KMS-11 (cell line): ENCODE measurements around the gene MAP2K7.

ENCODE experiments used
- H2AFZ ChIP-seq: fragments of 200-600 bp; sonication (generic); 2 replicates; pipeline ENCODE4 v1.6.1; 2016; ENCODE audit warnings: antibody characterized with exemption, mixed run types, low read depth
- H3K27ac ChIP-seq: fragments of 200-600 bp; sonication (generic); 2 replicates; pipeline ENCODE4 v1.6.1; 2016; ENCODE audit warnings: mild to moderate bottlenecking, mixed run types
- H3K27me3 ChIP-seq: fragments of 200-600 bp; sonication (generic); 2 replicates; pipeline ENCODE4 v1.6.1; 2017; ENCODE audit warnings: mild to moderate bottlenecking, low read depth, mixed run types, moderate library complexity; ENCODE audit not compliant: insufficient read depth
- H3K36me3 ChIP-seq: fragments of 200-600 bp; sonication (generic); 2 replicates; pipeline ENCODE4 v1.6.1; 2017; ENCODE audit warnings: mild to moderate bottlenecking, mixed run types; ENCODE audit not compliant: insufficient read depth
- H3K4me1 ChIP-seq: fragments of 200-600 bp; sonication (generic); 2 replicates; pipeline ENCODE4 v1.6.1; 2016; ENCODE audit warnings: mild to moderate bottlenecking, low read depth, mixed run types; ENCODE audit not compliant: poor library complexity, severe bottlenecking
- H3K4me2 ChIP-seq: fragments of 200-600 bp; sonication (generic); 2 replicates; pipeline ENCODE4 v1.7.0; 2016; ENCODE audit warnings: mild to moderate bottlenecking, mixed run types
- H3K4me3 ChIP-seq: fragments of 200-600 bp; sonication (generic); IDR thresholded peaks from 2 replicates; pipeline ENCODE4 v1.6.1; 2017; ENCODE audit warnings: low read depth, low read length, mixed read lengths; ENCODE audit not compliant: insufficient read depth
- H3K79me2 ChIP-seq: fragments of 200-600 bp; sonication (generic); 2 replicates; pipeline ENCODE4 v1.6.1; 2016; ENCODE audit warnings: low read depth, mixed run types; ENCODE audit not compliant: insufficient read depth
- H3K9ac ChIP-seq: fragments of 200-600 bp; sonication (generic); 2 replicates; pipeline ENCODE4 v1.6.1; 2016; ENCODE audit warnings: mild to moderate bottlenecking, mixed run types
- H4K20me1 ChIP-seq: fragments of 200-600 bp; sonication (generic); 2 replicates; pipeline ENCODE4 v1.6.1; 2016; ENCODE audit warnings: mild to moderate bottlenecking, mixed run types; ENCODE audit not compliant: insufficient read depth
- TF ChIP-seq, protein P1 (sequence below): fragments of 200-600 bp; sonication (generic); conservative IDR thresholded peaks from 2 replicates; pipeline ENCODE4 v1.6.1; 2017; ENCODE audit warnings: low read depth, mild to moderate bottlenecking, antibody characterized with exemption, low read length, moderate library complexity, mixed read lengths

MAP2K7 gene

GRCh38 chr19:7910321-7911161 lies 6.9 kb downstream of the MAP2K7 start:
- Histone ChIP-seq H3K27me3 (peaks cover 2% of the 10 kb centered on the region; the same call in 1 of the 2 replicates), H4K20me1 (no peaks in the 10 kb centered on the region), H3K4me2 (no peak overlapping the region), H3K36me3 (no peaks in the 10 kb centered on the region), H2AFZ (no peak overlapping the region), H3K79me2 (peaks cover 16% of the 10 kb centered on the region), H3K4me3 (no peak overlapping the region), H3K4me1 (no peaks in the 10 kb centered on the region), H3K27ac (no peak overlapping the region), H3K9ac (no peak overlapping the region)
- TF ChIP-seq, protein P1, sequence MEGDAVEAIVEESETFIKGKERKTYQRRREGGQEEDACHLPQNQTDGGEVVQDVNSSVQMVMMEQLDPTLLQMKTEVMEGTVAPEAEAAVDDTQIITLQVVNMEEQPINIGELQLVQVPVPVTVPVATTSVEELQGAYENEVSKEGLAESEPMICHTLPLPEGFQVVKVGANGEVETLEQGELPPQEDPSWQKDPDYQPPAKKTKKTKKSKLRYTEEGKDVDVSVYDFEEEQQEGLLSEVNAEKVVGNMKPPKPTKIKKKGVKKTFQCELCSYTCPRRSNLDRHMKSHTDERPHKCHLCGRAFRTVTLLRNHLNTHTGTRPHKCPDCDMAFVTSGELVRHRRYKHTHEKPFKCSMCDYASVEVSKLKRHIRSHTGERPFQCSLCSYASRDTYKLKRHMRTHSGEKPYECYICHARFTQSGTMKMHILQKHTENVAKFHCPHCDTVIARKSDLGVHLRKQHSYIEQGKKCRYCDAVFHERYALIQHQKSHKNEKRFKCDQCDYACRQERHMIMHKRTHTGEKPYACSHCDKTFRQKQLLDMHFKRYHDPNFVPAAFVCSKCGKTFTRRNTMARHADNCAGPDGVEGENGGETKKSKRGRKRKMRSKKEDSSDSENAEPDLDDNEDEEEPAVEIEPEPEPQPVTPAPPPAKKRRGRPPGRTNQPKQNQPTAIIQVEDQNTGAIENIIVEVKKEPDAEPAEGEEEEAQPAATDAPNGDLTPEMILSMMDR: no peak

DNA sequence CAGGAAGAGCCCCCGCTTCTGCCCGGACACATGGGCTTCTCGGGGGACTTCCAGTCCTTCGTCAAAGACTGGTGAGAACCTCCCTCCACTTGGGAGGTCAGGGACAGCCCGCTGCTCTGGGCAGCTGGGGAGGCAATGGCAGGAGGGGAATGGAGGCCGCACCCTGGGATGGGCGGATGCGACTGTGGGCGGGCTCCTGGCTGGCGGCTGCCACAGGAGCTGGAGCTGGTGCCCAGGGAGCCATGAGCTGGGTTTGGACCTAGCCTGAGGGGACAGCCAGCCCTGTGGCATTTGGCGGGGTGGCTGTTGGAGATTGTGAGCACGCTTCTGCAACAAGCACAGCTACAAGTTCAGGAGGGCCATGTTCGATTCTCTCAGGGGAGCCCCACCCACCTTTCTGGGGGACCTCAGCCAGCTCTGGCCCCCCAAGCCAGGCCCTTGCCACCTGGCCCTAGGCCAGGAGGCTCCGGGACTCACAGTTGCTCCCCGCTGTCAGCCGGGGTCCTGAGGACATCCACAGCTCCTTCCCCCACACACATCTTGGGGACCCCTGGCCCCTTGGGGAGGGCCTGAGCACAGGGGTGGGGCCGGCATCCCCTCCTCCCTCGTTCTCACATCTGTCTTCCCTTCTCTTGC lies 7.9 kb downstream of the MAP2K7 start:
- Histone ChIP-seq H3K27me3 (peaks cover 9% of the 10 kb centered on the region), H3K27ac (no peak overlapping the region), H3K36me3 (no peaks in the 10 kb centered on the region), H3K4me3 (no peak overlapping the region), H2AFZ (no peak overlapping the region), H3K9ac (no peak overlapping the region), H3K79me2 (peaks cover 5% of the 10 kb centered on the region), H3K4me1 (no peaks in the 10 kb centered on the region), H3K4me2 (no peak overlapping the region), H4K20me1 (no peaks in the 10 kb centered on the region)
- TF ChIP-seq, protein P1: no peak

GRCh38 chr19:7912144-7912696 lies 8.5 kb downstream of the MAP2K7 start:
- Histone ChIP-seq H3K4me2 (no peak overlapping the region), H3K9ac (no peak overlapping the region), H3K27ac (no peak overlapping the region), H3K27me3 (peaks cover 14% of the 10 kb centered on the region), H3K36me3 (no peaks in the 10 kb centered on the region), H4K20me1 (no peaks in the 10 kb centered on the region), H2AFZ (no peak overlapping the region), H3K4me1 (no peaks in the 10 kb centered on the region), H3K79me2 (no peaks in the 10 kb centered on the region; the same call in 1 of the 2 replicates), H3K4me3 (no peak overlapping the region)
- TF ChIP-seq, protein P1: no peak

DNA sequence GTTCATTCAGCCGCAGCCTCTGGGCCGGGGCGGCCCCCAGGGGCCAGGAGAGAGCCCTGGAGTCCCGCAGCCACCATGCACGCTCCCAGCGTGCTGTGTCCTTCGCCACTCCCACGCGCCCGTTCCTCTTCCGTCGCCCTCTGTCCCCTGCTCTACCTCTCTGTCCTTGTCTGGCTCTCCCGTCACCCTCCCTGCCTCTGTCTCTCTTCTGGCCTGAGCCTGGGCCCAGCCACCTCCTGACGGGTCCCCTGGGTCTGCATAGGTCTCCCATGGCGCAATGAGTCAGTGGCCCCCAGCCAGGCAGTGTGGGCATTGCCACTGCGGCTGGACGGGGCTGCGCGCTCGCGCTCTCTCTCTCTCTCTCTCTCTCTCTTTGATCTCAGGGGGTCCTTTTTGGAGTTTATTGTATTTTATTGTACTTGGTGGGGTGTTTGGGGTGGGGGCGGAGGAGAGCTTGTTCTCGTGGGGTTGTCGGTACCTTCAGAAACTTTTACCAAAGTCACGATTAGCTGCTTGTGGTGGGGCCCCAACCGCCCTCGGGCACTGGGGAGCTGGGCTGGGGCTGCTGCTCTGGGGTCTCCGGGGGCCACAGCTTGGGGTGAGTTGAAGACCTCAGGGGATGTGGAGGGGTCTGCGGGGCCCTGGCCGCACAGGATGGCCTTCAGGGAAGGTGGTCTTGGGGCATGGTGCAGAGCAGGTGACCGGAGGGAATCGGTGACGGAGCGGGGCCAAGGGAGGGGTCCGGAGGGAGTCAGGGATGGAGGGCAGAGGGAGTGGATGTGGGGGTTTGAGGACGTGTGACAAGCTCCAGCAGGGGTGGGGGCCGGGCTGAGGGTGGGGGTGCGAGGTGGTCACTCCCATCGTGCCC lies 9.3 kb downstream of the MAP2K7 start:
- Histone ChIP-seq H3K9ac (no peak overlapping the region), H3K4me2 (no peak overlapping the region), H3K79me2 (no peaks in the 10 kb centered on the region), H3K4me3 (no peak overlapping the region), H3K4me1 (no peaks in the 10 kb centered on the region), H4K20me1 (no peaks in the 10 kb centered on the region), H3K36me3 (no peaks in the 10 kb centered on the region), H3K27me3 (peaks cover 19% of the 10 kb centered on the region), H3K27ac (no peak overlapping the region), H2AFZ (no peak overlapping the region)
- TF ChIP-seq, protein P1: no peak
